SIG-M5 treated with dmso at 0.1 percent for 504 hours (cell line): Measurements from ENCODE around the gene ZNF511.
A peak's percentile ranks its signal among the peaks of the same experiment; 100 is the strongest.

Experiments
- DNase-seq: peaks from one replicate; lab custom pipeline; 2025; ENCODE audit not compliant: unreplicated experiment; lab: John Stamatoyannopoulos, UW

The ZNF511 gene

GRCh38 chr10:133292919-133293809, 15.6 kb upstream of the ZNF511 start:
- DNase-seq: peak; percentile 12

GRCh38 chr10:133293810-133294119, 14.9 kb upstream of the ZNF511 start:
- no peak for DNase-seq

GRCh38 chr10:133294189-133294588, 14.5 kb upstream of the ZNF511 start:
- DNase-seq: no peak

DNA sequence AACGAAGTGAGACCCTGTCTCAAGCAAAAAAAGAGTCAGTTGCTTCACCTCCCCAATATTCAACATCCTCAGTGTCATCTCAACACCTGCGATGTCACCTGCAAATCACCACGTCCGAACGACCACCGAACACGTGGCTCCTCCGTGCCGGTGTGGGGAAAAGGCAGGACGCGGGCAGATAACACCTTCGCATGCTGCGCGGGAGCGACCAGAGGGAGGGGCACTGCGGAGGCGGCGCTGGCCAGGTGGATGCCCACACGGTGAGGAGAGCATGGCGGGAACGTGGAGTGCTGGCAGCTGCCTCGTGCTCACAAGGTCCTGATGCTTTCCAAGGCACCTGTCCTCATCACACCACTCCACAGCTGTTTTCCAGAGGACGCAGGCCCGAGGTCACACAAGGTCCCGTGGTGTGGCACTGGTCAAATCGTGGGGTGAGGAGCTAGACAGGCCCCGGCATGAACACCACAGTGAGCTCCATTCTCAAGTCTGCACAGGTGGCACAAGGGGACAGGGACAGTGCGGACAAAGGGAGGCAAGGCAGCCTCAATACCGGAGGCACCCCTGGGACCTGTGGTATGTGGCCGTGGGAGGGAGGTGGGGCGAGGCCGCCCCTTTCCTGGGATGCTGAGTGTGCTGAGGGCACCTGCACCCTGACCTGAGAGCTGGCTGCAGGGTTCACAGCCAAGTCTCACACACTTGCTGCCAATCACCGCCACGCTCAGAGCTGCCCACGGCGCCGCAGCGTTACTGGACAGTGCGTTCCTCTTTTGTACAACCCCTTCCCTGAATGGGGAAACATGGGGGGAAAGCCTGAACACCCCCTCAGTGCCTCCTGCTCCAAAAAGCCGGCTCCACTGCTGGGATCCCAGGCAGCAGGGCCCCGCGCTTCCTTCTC, 13.0 kb upstream of the ZNF511 start:
- DNase-seq: no peak

- no peak for DNase-seq
Observed at GRCh38 chr10:133297504-133297903, 11.2 kb upstream of the ZNF511 start.

DNA sequence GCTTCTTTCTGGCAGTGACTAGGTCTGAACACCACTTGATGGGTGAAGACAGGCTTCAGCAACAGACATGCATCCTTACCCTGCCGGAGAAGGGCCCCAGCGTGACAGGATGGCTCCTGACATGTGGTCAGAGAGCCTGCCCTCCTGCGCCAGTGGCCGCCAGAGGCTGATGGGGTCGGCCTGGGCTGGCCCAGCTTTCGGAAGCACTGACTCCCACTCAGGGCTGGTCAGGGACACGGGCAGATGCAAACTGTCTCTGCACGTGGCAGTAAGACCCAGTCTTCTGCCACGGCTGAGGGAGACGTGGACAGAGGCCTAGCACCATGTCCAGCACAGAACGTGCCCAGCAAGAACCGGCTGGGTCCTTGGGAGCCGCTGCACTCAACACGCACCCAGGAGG, 10.2 kb upstream of the ZNF511 start:
- DNase-seq: no peak

DNA sequence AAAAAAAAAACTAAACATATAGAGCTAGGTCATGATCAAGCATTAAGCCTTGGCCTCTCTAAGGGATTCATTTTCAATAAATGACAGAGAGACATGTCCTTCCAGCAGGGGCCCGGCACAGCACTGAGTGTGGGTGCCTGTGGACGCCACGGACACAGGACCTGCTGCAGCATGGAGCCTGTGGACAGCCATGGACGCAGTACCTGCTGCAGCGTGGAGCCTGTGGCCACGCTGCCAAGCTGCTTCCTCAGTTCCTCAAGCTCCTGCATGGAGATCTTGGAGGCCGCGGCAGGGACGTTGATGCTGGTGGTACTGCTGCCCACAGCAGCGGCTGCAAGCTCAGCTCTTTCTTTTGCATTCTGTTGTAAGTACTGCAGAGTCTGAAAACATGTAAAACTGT, 9.5 kb upstream of the ZNF511 start:
- no peak for DNase-seq

DNA sequence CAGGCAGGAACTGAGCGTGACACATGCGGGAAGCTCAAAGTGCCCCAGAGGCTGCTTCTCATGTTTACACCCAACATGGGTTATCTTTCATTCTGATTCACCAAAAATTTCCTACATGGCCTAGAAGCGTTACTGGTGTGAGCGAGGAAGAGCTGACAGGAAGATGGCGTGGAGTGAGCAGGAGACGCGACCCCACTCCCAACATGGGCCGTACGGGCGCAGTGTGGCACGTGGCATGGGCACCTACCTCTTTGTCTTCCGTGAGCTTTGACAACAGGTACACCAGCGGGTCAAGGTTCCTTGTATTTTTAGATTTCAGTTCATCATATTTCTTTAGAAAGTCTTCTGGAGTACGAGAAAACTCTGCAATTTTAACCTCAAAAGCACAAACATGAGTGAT, 9.0 kb upstream of the ZNF511 start:
- no peak for DNase-seq

- DNase-seq: no peak
Observed at GRCh38 chr10:133302230-133302629, 6.5 kb upstream of the ZNF511 start.

GRCh38 chr10:133303206-133303605, 5.5 kb upstream of the ZNF511 start:
- DNase-seq: no peak

- DNase-seq: no peak
Observed at GRCh38 chr10:133306097-133306476, 2.6 kb upstream of the ZNF511 start.

DNA sequence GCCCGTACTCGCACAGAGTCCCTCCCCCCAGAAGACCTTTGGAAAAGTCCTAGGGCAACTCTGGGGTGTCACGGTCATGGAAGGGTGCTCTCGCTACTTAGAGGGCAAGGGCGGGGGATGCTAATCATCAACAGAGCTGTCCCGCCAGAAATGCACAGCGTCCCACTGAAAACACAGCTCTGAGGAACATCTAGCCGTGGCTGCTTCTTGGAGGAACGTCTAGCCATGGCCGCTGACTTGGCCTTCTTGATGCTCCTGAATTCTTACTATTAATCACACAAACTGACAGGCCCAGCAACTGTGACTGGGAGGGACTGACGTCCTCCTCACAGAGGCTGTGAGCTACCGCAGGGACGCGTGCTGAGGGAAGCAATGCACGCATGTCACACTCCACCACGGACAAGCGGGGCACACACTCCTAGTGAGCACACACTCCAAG, 1.8 kb upstream of the ZNF511 start:
- DNase-seq: no peak

GRCh38 chr10:133307776-133308420, 816 bp upstream of the ZNF511 start:
- DNase-seq: peak; percentile 63

DNA sequence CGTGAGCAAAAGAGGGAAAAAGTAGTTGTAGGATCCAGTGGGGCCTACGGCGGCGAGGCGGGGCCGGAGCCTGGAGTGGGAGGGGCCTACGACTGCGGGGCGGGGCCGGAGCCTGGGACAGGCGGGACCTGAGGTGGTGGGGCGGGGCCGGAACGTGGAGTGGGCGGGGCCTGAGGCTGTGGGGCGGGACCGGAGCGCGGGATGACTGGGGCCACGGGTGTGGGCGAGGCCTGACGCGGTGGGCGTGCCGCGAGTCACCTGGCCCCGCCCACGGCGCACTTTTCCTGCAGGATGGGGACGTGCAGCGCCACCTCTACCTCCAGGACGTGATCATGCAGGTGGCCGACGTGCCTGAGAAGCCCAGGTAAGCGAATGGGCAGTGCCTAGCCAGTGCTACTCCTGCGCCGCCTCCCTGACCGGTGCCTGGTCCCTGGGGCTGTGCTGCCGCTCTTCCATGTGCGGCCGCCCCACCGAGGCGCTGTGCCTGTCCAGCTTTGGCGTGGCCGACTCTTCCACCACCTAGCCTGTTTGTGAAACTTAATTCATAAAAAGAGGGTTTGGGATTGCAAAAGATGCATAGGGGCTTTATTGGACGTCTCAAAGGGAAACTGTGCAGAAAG, 496 bp downstream of the ZNF511 start:
- peak; percentile 62 for DNase-seq

DNA sequence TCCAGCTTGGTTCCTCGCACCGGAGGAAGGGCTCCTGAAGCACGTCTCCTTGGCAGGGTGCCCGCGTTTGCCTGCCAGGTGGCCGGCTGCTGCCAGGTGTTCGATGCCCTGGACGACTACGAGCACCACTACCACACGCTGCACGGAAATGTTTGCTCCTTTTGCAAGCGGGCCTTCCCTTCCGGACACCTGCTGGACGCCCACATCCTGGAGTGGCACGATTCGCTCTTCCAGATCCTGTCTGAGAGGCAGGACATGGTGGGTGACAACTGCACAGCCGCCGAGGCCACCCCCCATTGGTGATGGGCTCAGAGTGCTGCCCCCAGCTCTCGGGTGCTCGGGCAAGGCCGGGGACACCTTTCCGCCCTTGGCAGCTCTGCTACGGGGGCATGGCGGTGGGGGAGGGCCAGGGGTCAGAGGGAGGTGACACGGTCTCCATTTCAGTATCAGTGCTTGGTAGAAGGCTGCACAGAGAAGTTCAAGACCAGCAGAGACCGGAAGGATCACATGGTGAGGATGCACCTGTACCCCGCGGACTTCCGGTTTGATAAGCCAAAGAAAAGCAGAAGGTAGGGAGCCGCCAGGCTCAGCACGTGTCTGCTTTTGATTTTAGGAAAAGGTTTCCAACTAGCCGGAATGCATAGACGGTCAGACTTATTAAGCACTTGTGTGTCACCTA, 1.1 kb downstream of the ZNF511 start:
- DNase-seq: no peak

- no peak for DNase-seq
Observed at GRCh38 chr10:133310399-133310755, 1.7 kb downstream of the ZNF511 start.

- DNase-seq: no peak
Observed at GRCh38 chr10:133310789-133311188, 2.1 kb downstream of the ZNF511 start.

DNA sequence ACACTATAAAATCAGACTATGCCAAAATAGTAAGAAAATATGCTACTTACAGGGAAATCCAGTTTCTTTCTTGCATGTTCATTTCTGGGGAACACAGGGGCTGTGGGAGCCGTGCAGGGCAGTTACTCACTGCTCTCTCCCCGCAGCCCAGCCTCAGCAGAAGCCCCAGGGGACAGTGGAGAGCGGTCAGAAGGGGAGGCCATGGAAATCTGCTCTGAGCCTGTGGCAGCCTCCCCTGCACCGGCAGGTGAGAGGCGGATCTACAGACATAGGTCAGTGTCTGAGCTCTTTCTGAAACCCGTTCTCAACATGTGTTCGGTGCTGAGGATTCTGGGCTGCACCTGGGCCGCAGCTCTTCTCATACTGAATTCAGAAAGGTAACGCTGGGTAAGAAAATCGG, 2.9 kb downstream of the ZNF511 start:
- no peak for DNase-seq

DNA sequence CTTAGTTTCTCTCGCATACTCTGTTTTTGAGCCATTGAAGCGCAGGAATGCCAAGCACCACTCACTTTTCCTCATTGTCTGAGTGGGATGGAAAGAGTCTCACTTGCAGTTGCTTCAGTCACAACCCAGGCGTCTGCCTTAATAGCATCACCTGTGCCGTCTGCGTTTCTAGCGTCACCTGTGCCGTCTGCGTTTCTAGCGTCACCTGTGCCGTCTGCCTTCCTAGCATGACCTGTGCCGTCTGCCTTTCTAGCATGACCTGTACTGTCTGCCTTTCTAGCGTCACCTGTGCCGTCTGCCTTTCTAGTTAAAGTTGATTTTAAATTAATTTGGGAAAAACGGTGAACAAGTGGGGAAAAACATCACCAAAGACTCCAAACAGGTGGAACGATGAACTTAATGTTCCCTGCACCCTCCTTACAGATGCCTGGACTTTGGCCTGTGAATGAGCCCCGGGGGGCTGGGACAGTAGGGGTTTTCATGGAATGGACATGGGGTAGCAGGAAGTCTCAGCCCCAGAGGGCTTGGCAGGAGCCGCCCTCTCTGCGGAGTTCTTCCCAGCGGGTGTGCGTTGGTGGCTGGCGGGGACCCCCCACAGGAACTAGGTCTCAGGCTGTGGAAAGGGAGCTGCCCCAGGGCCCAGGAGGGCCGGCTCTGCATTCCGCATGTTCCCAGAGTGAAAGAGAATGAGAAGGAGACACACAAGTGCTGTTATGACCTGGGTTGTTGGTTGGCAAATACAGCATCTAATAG, 3.5 kb downstream of the ZNF511 start:
- no peak for DNase-seq

- no peak for DNase-seq
Observed at GRCh38 chr10:133312769-133313145, 4.0 kb downstream of the ZNF511 start.
